SK-N-SH (cell line): Measurements from ENCODE around the gene ITSN1. TPM values are rescaled to one million over a fixed set of nuclear protein-coding genes. Genes with fewer than 3 reads are reported as not detected.

Experiments
- CTCF ChIA-PET: fragments of 300-600, 350-600 bp; formaldehyde crosslinking; extraction: SDS; loops from one replicate; lab custom pipeline; 2021; lab: Yijun Ruan, JAX
- POLR2A ChIA-PET: fragments of 350-600 bp; sonication (Branson Sonifier 250); formaldehyde crosslinking; extraction: SDS; loops from one replicate; lab custom pipeline; 2020; ENCODE audit warnings: antibody characterized with exemption, inconsistent platforms; lab: Yijun Ruan, JAX
- DNase-seq: peaks from one replicate; pipeline ENCODE4 v3.0.0; 2012
- H2AFZ ChIP-seq: fragments of 200-600 bp; sonication (generic); 2 replicates; pipeline ENCODE4 v1.8.1; 2016; ENCODE audit warnings: antibody characterized with exemption, mild to moderate bottlenecking, low read depth
- H3F3A ChIP-seq: fragments of 200-600 bp; sonication (generic); replicated peaks from 2 replicates; pipeline ENCODE3; 2016; ENCODE audit warnings: antibody characterized with exemption, mild to moderate bottlenecking; ENCODE audit not compliant: insufficient read depth
- H3K27ac ChIP-seq, 2 experiments: fragments of 200-500 bp in 1 of 2; fragments of 200-600 bp in 1 of 2; sonication (Bioruptor generic) in 1 of 2; sonication (generic), shearing (Covaris generic) in 1 of 2; 2 replicates each; pipeline versions ENCODE4 v1.5.1 to v1.6.1; 2014 to 2016; ENCODE audit warnings: low read depth in 2 of 2, inconsistent platforms in 1 of 2, low read length in 1 of 2, mild to moderate bottlenecking in 1 of 2, mixed read lengths in 1 of 2
- H3K27me3 ChIP-seq: fragments of 200-600 bp; sonication (generic), shearing (Covaris generic); 2 replicates; pipeline ENCODE4 v1.6.1; 2016; ENCODE audit warnings: mixed run types; ENCODE audit not compliant: insufficient read depth
- H3K36me3 ChIP-seq, 2 experiments: fragments of 200-500 bp in 1 of 2; fragments of 200-600 bp in 1 of 2; sonication (Bioruptor generic) in 1 of 2; sonication (generic) in 1 of 2; replicated peaks in 1 of 2; 2 replicates each; pipeline versions ENCODE3 to v1.5.1; 2014 to 2016; ENCODE audit warnings: low read length in 1 of 2, mild to moderate bottlenecking in 1 of 2; ENCODE audit not compliant: insufficient read depth in 2 of 2, control insufficient read depth in 1 of 2
- H3K4me1 ChIP-seq, 2 experiments: fragments of 200-500 bp in 1 of 2; fragments of 200-600 bp in 1 of 2; sonication (Bioruptor generic) in 1 of 2; sonication (generic), shearing (Covaris generic) in 1 of 2; 2 replicates each; pipeline versions ENCODE4 v1.5.1 to v1.6.1; 2014 to 2016; ENCODE audit warnings: low read depth in 1 of 2, low read length in 1 of 2, mixed run types in 1 of 2; ENCODE audit not compliant: insufficient read depth in 2 of 2, control insufficient read depth in 1 of 2
- H3K4me2 ChIP-seq: fragments of 200-600 bp; sonication (generic), shearing (Covaris generic); 2 replicates; pipeline ENCODE4 v1.6.1; 2017; ENCODE audit warnings: mixed run types
- H3K4me3 ChIP-seq, 2 experiments: fragments of 200-500 bp in 1 of 2; fragments of 200-600 bp in 1 of 2; sonication (Bioruptor generic) in 1 of 2; sonication (generic), shearing (Covaris generic) in 1 of 2; 2 replicates each; pipeline versions ENCODE4 v1.5.1 to v1.8.1; 2014 to 2016; ENCODE audit warnings: low read depth in 2 of 2, inconsistent platforms in 1 of 2, low read length in 1 of 2, mild to moderate bottlenecking in 1 of 2, mixed read lengths in 1 of 2, moderate library complexity in 1 of 2
- H3K79me2 ChIP-seq: fragments of 200-600 bp; sonication (generic); 2 replicates; pipeline ENCODE4 v1.8.1; 2017; ENCODE audit warnings: mild to moderate bottlenecking; ENCODE audit not compliant: insufficient read depth
- H3K9ac ChIP-seq: fragments of 200-600 bp; sonication (generic); 2 replicates; pipeline ENCODE4 v1.6.1; 2017; ENCODE audit warnings: mixed run types
- H3K9me2 ChIP-seq: fragments of 200-600 bp; sonication (generic); 2 replicates; pipeline ENCODE4 v1.6.1; 2017; ENCODE audit warnings: mixed run types
- H3K9me3 ChIP-seq: fragments of 200-600 bp; sonication (generic); 2 replicates; pipeline ENCODE4 v1.6.1; 2017; ENCODE audit warnings: mixed run types, mild to moderate bottlenecking, moderate library complexity
- H4K20me1 ChIP-seq: fragments of 200-600 bp; sonication (generic); 2 replicates; pipeline ENCODE4 v1.6.1; 2017; ENCODE audit warnings: mild to moderate bottlenecking, mixed run types; ENCODE audit not compliant: insufficient read depth
- CHD2 ChIP-seq: fragments of 150-350 bp; IDR thresholded peaks from 2 replicates; pipeline ENCODE4 v1.6.1; 2018; ENCODE audit warnings: low read length; ENCODE audit not compliant: partially characterized antibody
- EZH2phosphoT487 ChIP-seq: fragments of 200-600 bp; sonication (generic); IDR thresholded peaks from 2 replicates; pipeline ENCODE4 v1.6.1; 2017; ENCODE audit warnings: low read depth, mixed run types, mild to moderate bottlenecking, antibody characterized with exemption, moderate library complexity, borderline replicate concordance
- FOXJ3 ChIP-seq: sonication (generic); formaldehyde crosslinking; IDR thresholded peaks from 2 replicates; pipeline ENCODE4 v1.5.1; 2020; ENCODE audit warnings: mild to moderate bottlenecking, missing genetic modification reagents
- FOXM1 ChIP-seq: IDR thresholded peaks from 2 replicates; pipeline ENCODE4 v1.4.0; 2012; ENCODE audit warnings: low read depth, mild to moderate bottlenecking
- GATA2 ChIP-seq: sonication (generic); formaldehyde crosslinking; IDR thresholded peaks from 2 replicates; pipeline ENCODE4 v1.5.0; 2020; ENCODE audit warnings: mild to moderate bottlenecking, missing genetic modification reagents
- MAX ChIP-seq: IDR thresholded peaks from 2 replicates; pipeline ENCODE4 v1.4.0; 2012; ENCODE audit warnings: low read depth
- MEF2A ChIP-seq: IDR thresholded peaks from 2 replicates; pipeline ENCODE4 v1.4.0; 2012; ENCODE audit warnings: low read depth, borderline replicate concordance
- MXI1 ChIP-seq: IDR thresholded peaks from 2 replicates; pipeline ENCODE4 v1.6.1; 2012; ENCODE audit warnings: mild to moderate bottlenecking, low read depth, low read length, improper control_type of control experiment
- NFIC ChIP-seq: IDR thresholded peaks from 2 replicates; pipeline ENCODE4 v1.4.0; 2012; ENCODE audit warnings: borderline replicate concordance
- NRF1 ChIP-seq: IDR thresholded peaks from 2 replicates; pipeline ENCODE4 v1.6.1; 2012; ENCODE audit warnings: low read depth, mild to moderate bottlenecking, low read length
- REST ChIP-seq: IDR thresholded peaks from 2 replicates; pipeline ENCODE4 v1.6.1; 2012; ENCODE audit warnings: mild to moderate bottlenecking, low read depth, low read length, moderate library complexity
- TCF12 ChIP-seq: IDR thresholded peaks from 2 replicates; pipeline ENCODE4 v1.4.0; 2012
- TEAD4 ChIP-seq: IDR thresholded peaks from 2 replicates; pipeline ENCODE4 v1.4.0; 2012; ENCODE audit warnings: mild to moderate bottlenecking, borderline replicate concordance; ENCODE audit not compliant: insufficient read depth
- USF1 ChIP-seq: IDR thresholded peaks from 2 replicates; pipeline ENCODE4 v1.4.0; 2012; ENCODE audit warnings: low read depth, borderline replicate concordance
- YY1 ChIP-seq: IDR thresholded peaks from 2 replicates; pipeline ENCODE4 v1.4.0; 2012; ENCODE audit warnings: low read depth, mild to moderate bottlenecking
- WGBS: methylation state at CpG from one replicate; pipeline ENCODE4 v1.1.6; 2017; ENCODE audit warnings: low lambda C conversion rate; 5-methylcytosine and 5-hydroxymethylcytosine counted together
- polyA plus RNA-seq, 3 experiments: library from polyadenylated mRNA; depleted of rRNA; stranded (reverse); fragments of >200 nt; gene quantifications; 2 replicates each; pipeline ENCODE4 v1.2.3, GENCODE V29; 2012

Gene ITSN1
- polyA plus RNA-seq, 1 of the 3 experiments (the other 2 are of a cell fraction), result 27.8 TPM

- ChIA-PET POLR2A (no interaction called here), CTCF (interaction anchor here (0.6 kb wide), 1 partner anchor 10 kb away, joined by 3 read pairs; no protein-coding TSS in a partner anchor)
- Histone ChIP-seq H3K27me3 (no peaks in the 10 kb centered on the region), H3K4me1 (peaks cover 0 to 15% of the 10 kb centered on the region in 2 experiments; a peak in 1 of 4 replicates), H3K9me2 (no peaks in the 10 kb centered on the region), H3K4me3 (no peak overlapping the region), H4K20me1 (peaks cover 2% of the 10 kb centered on the region; the same call in 1 of the 2 replicates), H3K36me3 (peaks cover 0 to 14% of the 10 kb centered on the region in 2 experiments), H3K9me3 (peaks cover 4% of the 10 kb centered on the region; the same call in 1 of the 2 replicates), H3K4me2 (no peak overlapping the region), H3K27ac (no peak overlapping the region), H3F3A (peaks cover 21% of the 10 kb centered on the region), H2AFZ (no peak overlapping the region), H3K79me2 (peaks cover 91% of the 10 kb centered on the region), H3K9ac (no peak overlapping the region)
- WGBS, result 99% methylated on average over 7 of the region's 7 CpGs
- DNase-seq, result no peak
- TF ChIP-seq REST (no peak), NRF1 (no peak)
Measured at GRCh38 chr21:33658919-33659567, 16.7 kb downstream of the ITSN1 start.

- Histone ChIP-seq H4K20me1 (peaks cover 6% of the 10 kb centered on the region; the same call in 1 of the 2 replicates), H3F3A (peaks cover 21% of the 10 kb centered on the region), H3K4me2 (no peak overlapping the region), H2AFZ (no peak overlapping the region), H3K9me2 (no peaks in the 10 kb centered on the region), H3K4me1 (peaks cover 0 to 13% of the 10 kb centered on the region in 2 experiments; a peak in 1 of 4 replicates), H3K79me2 (peaks cover 91% of the 10 kb centered on the region), H3K9ac (no peak overlapping the region), H3K4me3 (no peak overlapping the region), H3K27ac (no peak overlapping the region), H3K36me3 (peaks cover 0 to 14% of the 10 kb centered on the region in 2 experiments), H3K9me3 (peaks cover 4% of the 10 kb centered on the region; the same call in 1 of the 2 replicates), H3K27me3 (no peaks in the 10 kb centered on the region)
- ChIA-PET CTCF (no interaction called here), POLR2A (no interaction called here)
- no peak for TF ChIP-seq FOXM1
- no peak for TF ChIP-seq NRF1
- TF ChIP-seq TEAD4, result no peak
- no peak for TF ChIP-seq TCF12
- no peak for TF ChIP-seq USF1
- no peak for TF ChIP-seq GATA2 (CRISPR knock-in tag)
- TF ChIP-seq NFIC, result no peak
- no peak for TF ChIP-seq FOXJ3 (CRISPR knock-in tag)
- no peak for TF ChIP-seq CHD2
- TF ChIP-seq MXI1, result no peak
- no peak for TF ChIP-seq MAX
- no peak for TF ChIP-seq MEF2A
- no peak for TF ChIP-seq EZH2phosphoT487
- TF ChIP-seq YY1, result no peak
- 85% methylated on average over 1 of the region's 1 CpG for WGBS
- DNase-seq, result no peak
Measured at GRCh38 chr21:33659568-33659949, 17.3 kb downstream of the ITSN1 start.
